Measurements from ENCODE around the gene CEACAM19. TPM values are rescaled to one million over a fixed set of nuclear protein-coding genes. Genes with fewer than 3 reads are reported as not detected.

Gene CEACAM19
- total and polyA plus RNA-seq, 9 of the 15 experiments (the other 6 are each of a cell fraction or from before 2014, with no cell fraction given) = 0.15 to 0.30 (median 0.23) TPM; not detected in 5

GRCh38 chr19:44677019-44677811 is 5.9 kb downstream of the CEACAM19 start (continued):
- no peak for TF ChIP-seq ELK1 (CRISPR knock-in tag; IDR thresholded peaks at IDR 0.05)
- TF ChIP-seq DPF2 (IDR thresholded peaks at IDR 0.05) = peak; percentile 79
- TF ChIP-seq ZNF707 (CRISPR knock-in tag; conservative IDR thresholded peaks at IDR 0.05) = peak; percentile 78
- no peak for TF ChIP-seq ZNF583 (CRISPR knock-in tag; IDR thresholded peaks at IDR 0.05)
- TF ChIP-seq NFE2L1 (tag; IDR thresholded peaks at IDR 0.05; ENCODE audit: borderline replicate concordance, low read depth) = no peak
- TF ChIP-seq USF2 (CRISPR knock-in tag; IDR thresholded peaks at IDR 0.05) = peak; percentile 76
- TF ChIP-seq PML (IDR thresholded peaks at IDR 0.05; ENCODE audit: low read length) = no peak
- TF ChIP-seq HMBOX1 (IDR thresholded peaks at IDR 0.05) = no peak
- 0 out of 4 replicates have a peak, but pooled peaks of 1 of the 2 experiments have one; percentile 14 for TF ChIP-seq TRIM24 (IDR thresholded peaks at IDR 0.05)
- no peak for TF ChIP-seq FOXM1 (IDR thresholded peaks at IDR 0.05; ENCODE audit: low read depth)
- no peak for TF ChIP-seq FOXM1 (CRISPR knock-in tag; IDR thresholded peaks at IDR 0.05; ENCODE audit: low read depth)
- no peak for TF ChIP-seq C11orf30 (IDR thresholded peaks at IDR 0.05; ENCODE audit: low read depth)
- TF ChIP-seq ETV5 (CRISPR knock-in tag; IDR thresholded peaks at IDR 0.05; ENCODE audit: low read depth) = no peak
- TF ChIP-seq ZC3H8 (IDR thresholded peaks at IDR 0.05) = no peak
- peak; percentile 75 for TF ChIP-seq PKNOX1 (IDR thresholded peaks at IDR 0.05)
- TF ChIP-seq TFAP4 (CRISPR knock-in tag; IDR thresholded peaks at IDR 0.05; ENCODE audit: borderline replicate concordance) = no peak
- no peak for TF ChIP-seq PHF21A (IDR thresholded peaks at IDR 0.05; ENCODE audit: borderline replicate concordance, low read depth)
- no peak for TF ChIP-seq BCOR (IDR thresholded peaks at IDR 0.05)
- peak; percentile 59; the same call in 1 of the 2 replicates for TF ChIP-seq ZNF316 (IDR thresholded peaks at IDR 0.05)
- no peak for TF ChIP-seq ZNF212 (CRISPR knock-in tag; IDR thresholded peaks at IDR 0.05)
- no peak for TF ChIP-seq ZNF41 (CRISPR knock-in tag; conservative IDR thresholded peaks at IDR 0.05)
- no peak for TF ChIP-seq MCM7 (IDR thresholded peaks at IDR 0.05)
- peak; percentile 60 for TF ChIP-seq CC2D1A (IDR thresholded peaks at IDR 0.05)
